ENCODE data around the gene GAS7. TPM values are rescaled to one million over a fixed set of nuclear protein-coding genes. Genes with fewer than 3 reads are reported as not detected.
"Not testable (repeated sequence)": the region's sequence is repeated elsewhere in the genome, so short reads cannot be mapped to it uniquely, and the experiment has no call there.

The GAS7 gene
- total RNA-seq, 3 donors from 2014 or later (not counting 1 experiment from before 2014, with no cell fraction given) = 70.7 to 89.1 (median 84.8) TPM

- Histone ChIP-seq H3K27ac (ENCODE audit: low read length) (no peak overlapping the region), H3K4me1 (ENCODE audit: control insufficient read depth, insufficient read depth, low read length) (peaks cover 59% of the 10 kb centered on the region), H3K9me3 (ENCODE audit: control insufficient read depth, insufficient read depth, low read length) (no peaks in the 10 kb centered on the region), H3K36me3 (ENCODE audit: control insufficient read depth, insufficient read depth, low read length) (no peaks in the 10 kb centered on the region), H3K27me3 (ENCODE audit: control insufficient read depth, insufficient read depth, low read length) (no peaks in the 10 kb centered on the region), H3K4me3 (ENCODE audit: low read length) (no peak overlapping the region)
- Mint-ChIP-seq H3K27me3 (ENCODE audit: low read depth in 2 of 2) (no peaks in the 10 kb centered on the region), H3K9me3 (no peaks in the 10 kb centered on the region), H3K36me3 (no peaks in the 10 kb centered on the region), H3K4me3 (no peak overlapping the region), H3K4me1 (peaks cover 49 to 64% of the 10 kb centered on the region in 2 donors), H3K27ac (peak overlapping the region; percentile 59 to 88)
- no peak for TF ChIP-seq CTCF (IDR thresholded peaks at IDR 0.05)
- intact Hi-C loops (cut with micrococcal nuclease) = loop anchor here (1.0 kb wide), 1 partner anchor 55 kb away; no protein-coding TSS in a partner anchor
- ATAC-seq (no peak), DNase-seq (no peak)
- WGBS (ENCODE audit: insufficient coverage) = 80% methylated on average over 16 of the region's 16 CpGs
Observed at GRCh38 chr17:10058921-10059683, 139.3 kb downstream of the GAS7 start.

GRCh38 chr17:10057466-10057865 lies 140.9 kb downstream of the GAS7 start:
- H3K4me1 ChIP-seq (ENCODE audit: control insufficient read depth, insufficient read depth, low read length) = peaks cover 56% of the 10 kb centered on the region
- ATAC-seq; H3K27me3 Mint-ChIP-seq (ENCODE audit: low read depth in 2 of 2); H3K36me3 ChIP-seq (ENCODE audit: control insufficient read depth, insufficient read depth, low read length); H3K27ac Mint-ChIP-seq; intact Hi-C loops (cut with micrococcal nuclease); H3K27me3 ChIP-seq (ENCODE audit: control insufficient read depth, insufficient read depth, low read length); H3K36me3 Mint-ChIP-seq; H3K9me3 Mint-ChIP-seq; H3K4me3 ChIP-seq (ENCODE audit: low read length); H3K27ac ChIP-seq (ENCODE audit: low read length); H3K4me3 Mint-ChIP-seq; DNase-seq; H3K9me3 ChIP-seq (ENCODE audit: control insufficient read depth, insufficient read depth, low read length): not testable (repeated sequence)
- peaks cover 40 to 59% of the 10 kb centered on the region in 2 donors for H3K4me1 Mint-ChIP-seq
- 97% methylated on average over 25 of the region's 25 CpGs for WGBS (ENCODE audit: insufficient coverage)

- Histone ChIP-seq H3K36me3 (ENCODE audit: control insufficient read depth, insufficient read depth, low read length) (no peaks in the 10 kb centered on the region), H3K4me3 (ENCODE audit: low read length) (no peak overlapping the region), H3K4me1 (ENCODE audit: control insufficient read depth, insufficient read depth, low read length) (peaks cover 56% of the 10 kb centered on the region), H3K9me3 (ENCODE audit: control insufficient read depth, insufficient read depth, low read length) (no peaks in the 10 kb centered on the region), H3K27ac (ENCODE audit: low read length) (no peak overlapping the region), H3K27me3 (ENCODE audit: control insufficient read depth, insufficient read depth, low read length) (no peaks in the 10 kb centered on the region)
- Mint-ChIP-seq H3K36me3 (no peaks in the 10 kb centered on the region), H3K9me3 (no peaks in the 10 kb centered on the region), H3K4me1 (peaks cover 52 to 69% of the 10 kb centered on the region in 2 donors), H3K27me3 (ENCODE audit: low read depth in 2 of 2) (no peaks in the 10 kb centered on the region), H3K27ac (peak overlapping the region; percentile 65 to 66), H3K4me3 (no peak overlapping the region)
- 94% methylated on average over 13 of the region's 13 CpGs for WGBS (ENCODE audit: insufficient coverage)
- ATAC-seq = no peak
- no peak for DNase-seq
- intact Hi-C loops (cut with micrococcal nuclease) = no loop called here
- no peak for TF ChIP-seq CTCF (IDR thresholded peaks at IDR 0.05)
Observed at GRCh38 chr17:10055262-10055975, 143.0 kb downstream of the GAS7 start.

- peaks cover 45% of the 10 kb centered on the region for H3K4me1 ChIP-seq (ENCODE audit: control insufficient read depth, insufficient read depth, low read length)
- Mint-ChIP-seq H3K27ac (peak overlapping the region; percentile 66 to 83), H3K4me3 (no peak overlapping the region), H3K36me3 (no peaks in the 10 kb centered on the region), H3K4me1 (peaks cover 48 to 66% of the 10 kb centered on the region in 2 donors), H3K9me3 (no peaks in the 10 kb centered on the region), H3K27me3 (ENCODE audit: low read depth in 2 of 2) (no peaks in the 10 kb centered on the region)
- no peak for ATAC-seq
- TF ChIP-seq CTCF (IDR thresholded peaks at IDR 0.05) = no peak
- H3K27ac ChIP-seq (ENCODE audit: low read length) = no peak overlapping the region
- no peaks in the 10 kb centered on the region for H3K9me3 ChIP-seq (ENCODE audit: control insufficient read depth, insufficient read depth, low read length)
- H3K36me3 ChIP-seq (ENCODE audit: control insufficient read depth, insufficient read depth, low read length) = no peaks in the 10 kb centered on the region
- intact Hi-C loops (cut with micrococcal nuclease) = no loop called here
- no peaks in the 10 kb centered on the region for H3K27me3 ChIP-seq (ENCODE audit: control insufficient read depth, insufficient read depth, low read length)
- 92% methylated on average over 12 of the region's 12 CpGs for WGBS (ENCODE audit: insufficient coverage)
- H3K4me3 ChIP-seq (ENCODE audit: low read length) = no peak overlapping the region
- no peak for DNase-seq
Observed at GRCh38 chr17:10053782-10054540, 144.4 kb downstream of the GAS7 start.

Measured in natural killer cell (primary cell).